HG03469 (cell line): ENCODE results near the gene GAREM1.

Experiments used
- ATAC-seq: cut with Tn5 transposase; IDR thresholded peaks from one replicate; pipeline ENCODE4 v1.9.1; 2021; ENCODE audit warnings: mild to moderate bottlenecking, moderate library complexity, moderate number of reproducible peaks; ENCODE audit not compliant: unreplicated experiment

GAREM1 gene

GRCh38 chr18:32335228-32335627 lies 135.5 kb downstream of the GAREM1 start:
- no peak for ATAC-seq

GRCh38 chr18:32333781-32334180 lies 136.9 kb downstream of the GAREM1 start:
- ATAC-seq: no peak

GRCh38 chr18:32332708-32333107 lies 138.0 kb downstream of the GAREM1 start:
- no peak for ATAC-seq

GRCh38 chr18:32328974-32329373 lies 141.7 kb downstream of the GAREM1 start:
- ATAC-seq: no peak

GRCh38 chr18:32328379-32328778 lies 142.3 kb downstream of the GAREM1 start:
- no peak for ATAC-seq

- no peak for ATAC-seq
These were observed 144.0 kb downstream of the GAREM1 start for GRCh38 chr18:32326450-32327308.

GRCh38 chr18:32324181-32324580 lies 146.5 kb downstream of the GAREM1 start:
- no peak for ATAC-seq

- no peak for ATAC-seq
These were observed 148.9 kb downstream of the GAREM1 start for GRCh38 chr18:32321826-32322225.

- no peak for ATAC-seq
These were observed 151.6 kb downstream of the GAREM1 start for GRCh38 chr18:32319084-32319483.

- ATAC-seq: no peak
These were observed 152.1 kb downstream of the GAREM1 start for GRCh38 chr18:32318581-32318980.

- no peak for ATAC-seq
These were observed 153.0 kb downstream of the GAREM1 start for GRCh38 chr18:32317651-32318050.

GRCh38 chr18:32315881-32316280 lies 154.8 kb downstream of the GAREM1 start:
- no peak for ATAC-seq

GRCh38 chr18:32310774-32311173 lies 159.9 kb downstream of the GAREM1 start:
- ATAC-seq: no peak

GRCh38 chr18:32310101-32310500 lies 160.6 kb downstream of the GAREM1 start:
- no peak for ATAC-seq

- ATAC-seq: no peak
These were observed 162.1 kb downstream of the GAREM1 start for GRCh38 chr18:32308493-32309120.

- ATAC-seq: no peak
These were observed 167.3 kb downstream of the GAREM1 start for GRCh38 chr18:32303400-32303799.

- no peak for ATAC-seq
These were observed 167.9 kb downstream of the GAREM1 start for GRCh38 chr18:32302806-32303205.

GRCh38 chr18:32301976-32302743 lies 168.5 kb downstream of the GAREM1 start:
- peak; percentile 87 for ATAC-seq

- ATAC-seq: no peak
These were observed 169.3 kb downstream of the GAREM1 start for GRCh38 chr18:32301361-32301760.

GRCh38 chr18:32300914-32301313 lies 169.8 kb downstream of the GAREM1 start:
- no peak for ATAC-seq

- ATAC-seq: no peak
These were observed 171.2 kb downstream of the GAREM1 start for GRCh38 chr18:32299484-32299883.
